Prostate gland (tissue), 2 donors: ENCODE data around the gene FRMD4A. TPM values are rescaled to one million over a fixed set of nuclear protein-coding genes. Genes with fewer than 3 reads are reported as not detected.
A peak's percentile ranks its signal among the peaks of the same experiment; 100 is the strongest.

Experiments
- DNase-seq: peaks from one replicate; pipeline ENCODE4 v3.0.0-alpha.2; 2019; ENCODE audit warnings: low spot score
- H3K27ac ChIP-seq, 2 donors: fragments of 200-600 bp; sonication (generic); 2 replicates each; pipeline ENCODE4 v1.5.1; 2017 to 2019
- H3K27me3 ChIP-seq: fragments of 200-600 bp; sonication (generic); replicated peaks from 2 replicates; pipeline ENCODE4 v1.5.1; 2019; ENCODE audit not compliant: insufficient read depth
- H3K36me3 ChIP-seq, 2 donors: fragments of 200-600 bp; sonication (generic); 1 replicate in 1 of 2; 2 replicates in 1 of 2; pipeline versions ENCODE4 v1.5.1 to v1.8.1; 2017 to 2019
- H3K4me1 ChIP-seq: fragments of 200-600 bp; sonication (generic); replicated peaks from 2 replicates; pipeline ENCODE4 v1.5.1; 2019
- H3K4me3 ChIP-seq, 2 donors: fragments of 200-600 bp; sonication (generic); 2 replicates each; pipeline ENCODE4 v1.5.1; 2017 to 2019
- H3K9me3 ChIP-seq: fragments of 200-600 bp; sonication (generic); 2 replicates; pipeline ENCODE4 v1.5.1; 2017
- CTCF ChIP-seq, 4 experiments: fragments of 200-600 bp in 2 of 4; fragments of 450-650 bp in 2 of 4; sonication (generic) in 2 of 4; IDR thresholded peaks; 1 replicate in 3 of 4; 2 replicates in 1 of 4; pipeline ENCODE4 v1.5.1; 2016 to 2019; ENCODE audit warnings: antibody characterized with exemption in 4 of 4, mild to moderate bottlenecking in 2 of 4, moderate library complexity in 2 of 4
- POLR2A ChIP-seq: fragments of 450-650 bp; IDR thresholded peaks from one replicate; pipeline ENCODE4 v1.6.1; 2016; ENCODE audit warnings: antibody characterized with exemption, mild to moderate bottlenecking
- POLR2AphosphoS5 ChIP-seq: sonication (generic); formaldehyde crosslinking; IDR thresholded peaks from one replicate; pipeline ENCODE4 v1.6.1; 2017; ENCODE audit warnings: antibody characterized with exemption
- WGBS: methylation state at CpG from one replicate; pipeline ENCODE4 v1.1.5; 2018; 5-methylcytosine and 5-hydroxymethylcytosine counted together
- intact Hi-C: fragments of 100-400 bp; cut with DNase I; formaldehyde crosslinking; loops from one replicate; pipeline ENCODE4 v1.14.2; 2022
- total RNA-seq, 2 donors: library from RNA; depleted of rRNA; stranded (reverse); fragments of >200 nt; gene quantifications; one replicate each; pipeline ENCODE4 v1.1.0, GENCODE V29; 2016

FRMD4A gene
- total RNA-seq, 2 donors from 2014 or later = 38.0 to 53.2 TPM

DNA sequence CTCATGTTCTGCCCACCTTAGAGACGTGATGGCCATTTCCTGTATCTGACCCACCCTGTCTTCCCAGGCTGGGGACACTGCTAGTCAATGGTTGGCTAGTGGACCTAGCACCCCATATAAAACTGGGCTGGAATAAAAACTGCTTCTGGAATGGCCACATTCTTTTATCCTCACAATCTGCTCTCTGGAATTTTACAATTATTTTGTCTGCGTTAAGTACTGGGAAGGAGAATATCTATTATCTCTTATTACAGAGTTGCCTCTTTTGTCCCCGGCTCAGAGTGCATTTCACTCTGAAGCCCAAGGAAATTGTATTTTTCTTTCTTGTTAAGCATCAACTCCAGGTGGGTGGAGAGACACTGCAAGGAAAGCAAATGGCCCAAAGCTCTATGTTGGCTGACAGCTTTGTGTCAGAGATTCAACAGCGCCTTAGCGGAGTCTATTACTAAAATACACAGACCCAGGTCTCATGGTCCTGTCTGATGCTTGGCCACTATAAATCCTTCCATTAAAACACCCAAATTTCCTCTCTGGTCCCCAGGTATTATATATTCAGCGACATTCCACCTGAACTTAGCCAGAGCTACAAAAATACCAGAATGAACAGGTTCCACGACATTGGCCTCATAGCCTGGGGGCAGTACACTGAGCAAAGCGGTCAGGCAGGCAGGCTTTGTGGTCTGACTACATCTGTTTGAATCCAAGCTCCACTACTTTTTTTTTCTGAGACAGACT, 622.3 kb downstream of the FRMD4A start:
- no peaks in the 10 kb centered on the region for H3K36me3 ChIP-seq
- H3K27me3 ChIP-seq = no peaks in the 10 kb centered on the region
- intact Hi-C loops = no loop called here
- TF ChIP-seq POLR2AphosphoS5 (no peak), POLR2A (no peak), CTCF (IDR thresholded peaks at IDR 0.05) (no peak)
- peak overlapping the region; percentile 53 to 70 for H3K27ac ChIP-seq
- no peaks in the 10 kb centered on the region for H3K9me3 ChIP-seq
- WGBS = 21% methylated on average over 8 of the region's 8 CpGs
- peak; percentile 77 for DNase-seq
- H3K4me1 ChIP-seq = peaks cover 5% of the 10 kb centered on the region
- peak overlapping the region; percentile 43 to 52 for H3K4me3 ChIP-seq

GRCh38 chr10:13707156-13707881, 623.4 kb downstream of the FRMD4A start:
- peak; percentile 77 for DNase-seq
- intact Hi-C loops = no loop called here
- H3K4me1 ChIP-seq = peaks cover 5% of the 10 kb centered on the region
- no peaks in the 10 kb centered on the region for H3K27me3 ChIP-seq
- TF ChIP-seq CTCF (IDR thresholded peaks at IDR 0.05) = no peak
- TF ChIP-seq POLR2A = no peak
- peak; percentile 70 for TF ChIP-seq POLR2AphosphoS5
- peak overlapping the region; percentile 43 to 52 for H3K4me3 ChIP-seq
- H3K9me3 ChIP-seq = no peaks in the 10 kb centered on the region
- WGBS = 1% methylated on average over 26 of the region's 26 CpGs
- no peaks in the 10 kb centered on the region for H3K36me3 ChIP-seq
- H3K27ac ChIP-seq = peak overlapping the region; percentile 53 to 70

DNA sequence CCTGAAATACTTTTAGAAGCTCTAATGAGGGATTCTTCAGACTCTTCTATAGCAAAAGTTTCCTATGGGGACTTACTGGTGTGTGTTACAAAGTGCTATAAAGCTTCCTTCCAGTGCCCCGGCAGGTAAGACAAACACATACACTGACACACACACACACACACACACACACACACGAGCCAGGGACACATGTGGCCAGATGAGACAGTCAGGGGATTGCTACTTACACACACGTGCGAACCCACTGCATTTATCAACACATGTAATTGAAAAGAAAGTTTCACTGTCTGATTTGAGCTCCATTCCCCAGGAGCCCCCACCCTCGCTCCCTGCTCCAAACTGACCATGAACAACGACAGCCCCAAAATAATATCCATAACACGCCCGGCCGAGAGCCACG, 624.1 kb downstream of the FRMD4A start:
- Histone ChIP-seq H3K27me3 (no peaks in the 10 kb centered on the region), H3K36me3 (no peaks in the 10 kb centered on the region), H3K4me3 (peak overlapping the region; percentile 43 to 52), H3K4me1 (peaks cover 5% of the 10 kb centered on the region), H3K27ac (peak overlapping the region; percentile 53 to 70), H3K9me3 (no peaks in the 10 kb centered on the region)
- no peak for TF ChIP-seq CTCF (IDR thresholded peaks at IDR 0.05)
- TF ChIP-seq POLR2A = no peak
- TF ChIP-seq POLR2AphosphoS5 = no peak
- DNase-seq = peak; percentile 36
- intact Hi-C loops = no loop called here
- 31% methylated on average over 10 of the region's 10 CpGs for whole genome bisulfite sequencing

- Histone ChIP-seq H3K27ac (no peak overlapping the region), H3K9me3 (no peaks in the 10 kb centered on the region), H3K4me1 (peaks cover 5% of the 10 kb centered on the region), H3K36me3 (no peaks in the 10 kb centered on the region), H3K27me3 (no peaks in the 10 kb centered on the region), H3K4me3 (peak overlapping the region; percentile 43 to 52)
- intact Hi-C loops = no loop called here
- 50% methylated on average over 4 of the region's 4 CpGs for WGBS
- no peak for DNase-seq
- TF ChIP-seq POLR2AphosphoS5 (no peak), POLR2A (no peak), CTCF (IDR thresholded peaks at IDR 0.05) (no peak)
These were observed 624.5 kb downstream of the FRMD4A start for GRCh38 chr10:13706175-13706574.
